DMS79 (cell line): ENCODE data around the gene TFR2.
"Not testable (repeated sequence)": the region's sequence is repeated elsewhere in the genome, so short reads cannot be mapped to it uniquely, and the experiment has no call there.

ENCODE experiments used
- DNase-seq: peaks from one replicate; lab custom pipeline; 2025; lab: John Stamatoyannopoulos, UW

The TFR2 gene

GRCh38 chr7:100678291-100678984 lies 37.1 kb upstream of the TFR2 start:
- DNase-seq = no peak

DNA sequence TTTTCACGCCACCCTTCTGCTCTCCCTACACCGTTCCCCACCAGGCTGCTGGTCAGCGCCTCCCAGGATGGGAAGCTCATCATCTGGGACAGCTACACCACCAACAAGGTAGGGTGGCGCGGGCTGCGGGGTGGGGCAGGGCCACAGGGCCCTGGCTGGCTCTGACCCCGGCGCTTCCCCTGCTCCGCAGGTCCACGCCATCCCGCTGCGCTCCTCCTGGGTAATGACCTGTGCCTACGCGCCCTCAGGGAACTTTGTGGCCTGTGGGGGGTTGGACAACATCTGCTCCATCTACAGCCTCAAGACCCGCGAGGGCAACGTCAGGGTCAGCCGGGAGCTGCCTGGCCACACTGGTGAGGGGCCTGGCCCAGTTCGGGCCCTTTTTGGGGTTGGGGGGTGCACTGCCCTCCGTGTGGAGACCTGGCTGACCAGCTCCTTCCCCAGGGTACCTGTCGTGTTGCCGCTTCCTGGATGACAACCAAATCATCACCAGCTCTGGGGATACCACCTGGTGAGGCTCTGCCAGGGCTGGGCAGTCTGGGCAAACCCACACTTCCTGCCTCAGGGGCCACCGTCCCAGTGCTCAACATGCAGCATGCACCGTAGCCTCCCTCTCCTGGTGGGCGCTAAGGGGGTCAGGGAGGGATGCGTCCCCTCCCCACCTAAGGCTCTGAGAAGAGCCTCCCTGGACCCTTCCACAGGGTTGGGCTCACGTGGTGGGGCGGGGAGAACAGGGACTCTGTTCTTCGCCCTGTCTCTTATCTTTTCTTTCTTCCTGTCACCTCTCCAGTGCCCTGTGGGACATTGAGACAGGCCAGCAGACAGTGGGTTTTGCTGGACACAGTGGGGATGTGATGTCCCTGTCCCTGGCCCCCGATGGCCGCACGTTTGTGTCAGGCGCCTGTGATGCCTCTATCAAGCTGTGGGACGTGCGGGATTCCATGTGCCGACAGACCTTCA lies 36.2 kb upstream of the TFR2 start:
- DNase-seq = no peak

DNA sequence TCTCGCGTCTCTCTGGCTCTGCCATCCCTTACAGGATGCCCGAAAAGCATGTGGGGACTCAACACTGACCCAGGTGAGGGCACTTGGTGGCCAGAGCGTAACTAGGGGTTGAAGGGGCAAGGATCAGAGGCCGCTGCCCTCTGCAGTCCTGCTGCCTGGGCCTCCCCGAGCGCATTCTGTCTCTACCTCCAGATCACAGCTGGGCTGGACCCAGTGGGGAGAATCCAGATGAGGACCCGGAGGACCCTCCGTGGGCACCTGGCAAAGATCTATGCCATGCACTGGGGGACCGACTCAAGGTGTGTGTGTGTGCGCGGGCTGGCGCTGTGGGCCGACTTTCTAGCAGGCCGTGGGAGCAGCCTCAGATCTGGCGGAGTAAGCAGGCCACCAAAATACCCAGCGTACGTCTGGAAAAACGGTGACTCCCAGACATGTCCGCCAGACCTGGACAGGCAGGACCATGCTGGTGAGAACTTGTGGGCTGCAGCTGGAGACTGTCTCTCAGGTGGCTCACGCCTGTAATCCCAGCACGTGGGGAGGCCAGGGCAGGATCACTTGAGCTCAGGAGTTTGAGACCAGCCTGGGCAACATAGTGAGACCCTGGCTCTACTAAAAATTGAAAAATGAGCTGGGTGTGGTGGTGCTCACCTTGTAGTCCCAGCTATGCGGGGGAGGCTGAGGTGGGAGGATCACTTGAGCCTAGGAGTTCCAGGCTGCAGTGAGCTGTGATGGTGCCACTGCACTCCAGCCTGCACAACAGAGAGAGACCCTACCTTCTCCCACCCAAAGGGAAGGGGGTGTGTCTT lies 35.4 kb upstream of the TFR2 start:
- no peak for DNase-seq

DNA sequence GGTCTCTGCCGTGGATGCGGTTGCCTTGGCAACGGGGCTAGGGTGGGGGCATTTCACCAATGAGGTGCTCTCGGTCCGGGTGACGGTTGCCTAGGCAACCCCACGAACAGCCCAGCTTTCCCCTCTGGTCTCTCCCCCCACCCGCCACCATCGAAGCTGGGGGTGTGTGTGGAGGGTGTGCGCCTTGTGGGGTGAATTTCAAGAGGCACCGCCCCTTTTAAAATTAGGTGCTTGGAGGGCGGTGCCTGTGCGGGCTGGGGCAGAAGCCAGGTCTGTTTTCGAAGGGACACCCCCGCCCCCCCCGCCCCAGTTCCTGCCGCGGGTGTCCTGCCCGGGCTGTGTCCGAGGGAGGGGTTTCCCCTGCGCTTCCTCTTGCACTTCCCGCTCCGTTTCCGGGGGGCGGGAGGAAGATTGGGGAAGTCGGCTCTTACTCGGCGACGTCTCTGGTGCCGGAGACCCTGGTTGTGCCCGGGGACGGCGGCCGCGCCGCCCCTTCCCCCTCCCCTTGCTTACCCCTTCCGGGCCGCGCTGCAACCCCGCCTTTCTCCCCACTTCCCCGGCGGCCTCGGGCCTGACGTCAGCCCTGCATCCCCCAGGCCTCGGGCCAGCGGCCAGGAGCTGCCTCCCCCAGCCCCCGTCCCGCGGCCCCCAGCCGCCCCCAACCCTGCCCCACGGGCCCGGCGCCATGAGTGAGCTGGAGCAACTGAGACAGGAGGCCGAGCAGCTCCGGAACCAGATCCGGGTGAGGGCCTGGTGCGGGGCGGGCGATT lies 34.4 kb upstream of the TFR2 start:
- peak; percentile 19 for DNase-seq

DNA sequence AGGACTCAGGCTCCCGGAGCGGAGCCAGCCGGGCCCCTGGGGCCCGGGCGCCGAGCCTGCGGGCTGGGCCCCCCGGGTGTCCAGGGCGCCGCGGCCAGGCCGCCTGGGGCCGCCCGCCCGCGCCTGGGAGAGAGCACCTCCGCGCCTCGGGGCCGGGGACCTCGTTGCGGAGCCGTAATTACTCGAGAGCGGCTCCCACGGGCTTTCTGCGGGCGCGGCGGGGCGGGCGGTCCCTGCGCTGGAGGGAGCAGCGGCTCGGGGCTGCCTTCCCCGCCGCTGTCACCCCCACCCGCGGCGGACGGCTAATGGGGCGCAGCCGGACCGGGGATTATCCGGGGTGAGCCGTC lies 33.7 kb upstream of the TFR2 start:
- DNase-seq = no peak

- no peak for DNase-seq
These were observed 33.2 kb upstream of the TFR2 start for GRCh38 chr7:100674411-100675104.

GRCh38 chr7:100673942-100674410 lies 32.6 kb upstream of the TFR2 start:
- DNase-seq = no peak

DNA sequence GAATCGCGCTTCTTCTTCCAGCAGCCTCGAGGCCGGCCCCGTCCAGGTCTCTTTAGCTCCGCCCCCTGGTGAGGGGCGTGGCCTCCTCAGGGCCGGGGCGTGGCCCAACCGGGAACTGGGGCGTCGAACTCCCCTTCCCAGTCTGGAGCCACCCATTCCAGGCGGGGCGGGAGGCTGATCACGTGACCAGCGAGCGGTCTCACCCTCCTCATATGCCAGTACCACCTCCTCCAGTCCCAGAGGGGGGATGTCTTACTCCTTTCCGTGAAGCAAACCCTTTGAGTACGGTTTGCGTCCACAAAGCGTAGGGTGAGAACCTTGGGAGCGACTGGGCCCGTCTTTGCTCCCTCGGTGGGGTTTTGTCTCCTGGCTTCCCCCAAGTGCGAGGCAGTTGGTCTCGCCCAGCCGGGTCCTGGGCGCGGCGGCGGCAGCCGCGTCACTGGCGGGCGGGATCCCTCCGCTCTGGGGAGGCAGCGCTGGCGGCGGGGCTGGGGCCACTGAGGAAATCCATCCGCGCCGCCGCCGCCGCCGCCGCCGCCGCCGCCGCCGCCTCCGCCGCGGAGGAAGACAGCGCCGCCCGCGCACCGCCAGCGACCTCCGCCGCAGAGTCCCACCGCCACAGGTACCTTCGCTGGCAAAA lies 32.1 kb upstream of the TFR2 start, which contains the start of gene GNB2:
TSS of gene GNB2 (plus strand) at position 439 of the 640 bp plus-strand sequence. CDS start 2,526 bp downstream, outside the sequence.
- DNase-seq = peak; percentile 94

GRCh38 chr7:100671353-100672327 lies 30.3 kb upstream of the TFR2 start:
- no peak for DNase-seq

- no peak for DNase-seq
These were observed 28.7 kb upstream of the TFR2 start for GRCh38 chr7:100670074-100670473.

GRCh38 chr7:100669106-100669505 lies 27.8 kb upstream of the TFR2 start:
- not testable (repeated sequence) for DNase-seq

DNA sequence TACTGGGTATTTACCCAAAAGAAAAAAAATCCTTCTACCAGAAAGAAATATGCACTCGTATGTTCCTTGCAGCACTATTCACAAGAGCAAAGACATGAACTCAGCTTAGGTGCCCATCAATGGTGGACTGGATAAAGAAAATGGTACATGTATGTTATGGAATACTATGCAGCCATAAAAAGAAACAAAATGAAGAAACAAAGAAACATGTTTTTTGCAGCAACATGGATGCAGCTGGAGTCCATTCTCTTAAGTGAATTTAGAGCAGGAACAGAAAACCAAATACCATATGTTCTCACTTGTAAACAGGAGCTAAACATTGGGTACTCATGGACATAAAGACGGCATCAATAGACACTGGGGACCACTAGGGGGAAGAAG lies 26.7 kb upstream of the TFR2 start:
- no peak for DNase-seq

DNA sequence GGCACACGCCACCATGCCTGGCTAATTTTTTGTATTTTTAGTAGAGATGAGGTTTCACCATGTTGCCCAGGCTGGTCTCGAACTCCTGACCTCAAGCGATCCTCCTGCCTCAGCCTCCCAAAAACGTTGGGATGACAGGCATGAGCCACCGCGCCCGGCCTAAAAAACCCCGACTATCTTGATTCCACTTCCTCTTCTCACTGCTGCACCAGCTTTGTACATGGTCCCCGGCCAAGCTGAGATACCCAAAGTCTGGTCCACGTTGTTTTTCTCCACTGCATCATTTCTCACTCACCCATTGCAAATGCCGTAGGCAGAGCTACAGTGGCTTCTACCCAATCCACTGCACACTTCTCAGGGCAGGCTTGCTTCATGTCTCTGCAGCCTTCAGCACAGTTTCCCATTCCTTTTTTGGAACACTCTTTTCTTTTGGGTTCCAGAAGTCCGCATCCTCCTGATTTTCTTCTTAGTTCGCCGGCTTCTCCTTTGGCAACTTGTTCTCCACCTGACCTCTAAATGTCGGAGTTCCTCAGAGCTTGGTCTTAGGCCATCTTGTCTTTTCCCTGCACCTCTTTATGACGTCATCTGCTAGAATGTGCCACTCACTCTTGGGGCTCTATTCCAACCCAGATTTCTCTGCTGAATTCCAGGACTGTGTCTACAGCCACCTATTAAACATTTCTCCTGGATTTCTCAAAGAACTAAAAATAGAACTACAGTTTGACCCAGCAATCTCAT lies 26.1 kb upstream of the TFR2 start:
- no peak for DNase-seq

- no peak for DNase-seq
These were observed 23.9 kb upstream of the TFR2 start for GRCh38 chr7:100665168-100665726.

DNA sequence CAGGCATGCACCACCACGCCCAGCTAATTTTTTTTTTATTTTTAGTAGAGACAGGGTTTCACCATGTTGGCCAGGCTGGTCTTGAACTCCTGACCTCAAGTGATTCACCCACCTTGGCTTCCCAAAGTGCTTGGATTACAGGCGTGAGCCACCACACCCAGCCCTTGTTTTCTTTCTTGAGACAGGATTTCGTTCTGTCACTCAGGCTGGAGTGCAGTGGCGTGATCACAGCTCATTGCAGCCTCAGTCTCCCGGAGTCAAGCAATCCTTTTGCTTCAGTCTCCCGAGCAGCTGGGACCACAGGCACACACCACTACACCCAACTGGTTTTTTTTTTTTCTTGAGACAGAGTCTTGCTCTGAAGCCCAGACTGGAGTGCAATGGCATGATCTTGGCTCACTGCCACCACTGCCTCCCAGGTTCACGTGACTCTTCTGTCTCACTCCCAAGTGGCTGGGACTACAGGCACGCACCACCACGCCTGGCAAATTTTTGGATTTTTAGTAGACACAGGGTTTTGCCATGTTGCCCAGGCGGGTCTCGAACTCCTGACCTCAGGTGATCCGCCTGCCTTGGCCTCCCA lies 20.9 kb upstream of the TFR2 start:
- DNase-seq = peak; percentile 17

GRCh38 chr7:100655908-100656674 lies 14.7 kb upstream of the TFR2 start, which contains the start of gene ACTL6B:
TSS of gene ACTL6B (minus strand) at chr7:100656448. CDS start at chr7:100656354, 94 bp downstream.
- DNase-seq = peak; percentile 67
